HL-60/S4 treated with retinoic acid at 250 ng/mL for 4 days and 3 days (cell line): Measurements from ENCODE around the gene ACTR3C.
"Not testable (repeated sequence)": the region's sequence is repeated elsewhere in the genome, so short reads cannot be mapped to it uniquely, and the experiment has no call there.

ENCODE experiments used
- in situ Hi-C: fragments of 300-500 bp; cut with MboI; formaldehyde crosslinking; loops from 2 replicates; pipeline ENCODE4 v1.7.0; 2022; ENCODE audit warnings: low sequenced_read_pairs

ACTR3C gene

GRCh38 chr7:150314639-150315239 is 8.6 kb downstream of the ACTR3C start:
- in situ Hi-C loops = no loop called here

DNA sequence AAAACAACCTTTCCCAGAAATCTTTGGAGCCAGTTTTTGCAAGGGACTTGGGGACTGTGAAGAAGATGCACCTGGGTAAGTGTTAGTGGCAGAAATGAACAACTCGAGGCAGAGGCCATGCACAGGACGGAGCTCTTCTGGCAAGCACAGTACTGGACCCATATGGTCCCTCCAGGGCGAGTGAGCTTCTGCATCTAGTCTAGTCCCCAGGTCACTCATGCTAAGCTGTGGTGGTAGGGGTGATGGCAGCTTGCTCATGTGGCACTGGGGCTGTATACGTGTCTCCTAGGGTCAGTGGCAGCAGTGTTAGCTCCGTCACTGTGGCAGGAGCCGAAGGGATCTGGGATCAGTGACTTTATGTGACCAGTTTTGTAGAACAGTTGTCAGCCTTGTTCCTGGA is 9.5 kb downstream of the ACTR3C start:
- in situ Hi-C loops = no loop called here

DNA sequence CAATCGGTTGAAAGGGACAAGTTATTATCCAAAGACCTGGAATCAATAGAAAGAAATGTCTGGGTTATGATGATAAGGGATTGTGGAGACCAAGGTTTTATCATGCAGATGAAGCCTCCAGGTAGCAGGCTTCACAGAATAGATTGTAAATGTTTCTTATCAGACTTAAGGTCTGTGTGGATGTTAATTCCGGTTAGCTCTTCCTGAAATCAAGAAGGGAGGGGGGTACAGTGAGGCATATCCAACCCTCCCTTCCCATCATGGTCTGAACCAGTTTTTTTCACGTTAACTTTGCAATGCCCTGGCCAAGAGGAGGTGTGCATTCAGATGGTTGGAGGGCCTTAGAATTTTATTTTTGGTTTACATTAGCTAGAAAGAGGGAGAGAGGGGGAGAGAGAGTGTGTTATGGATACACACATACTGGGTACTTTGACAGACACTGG is 10.0 kb downstream of the ACTR3C start:
- in situ Hi-C loops = no loop called here

DNA sequence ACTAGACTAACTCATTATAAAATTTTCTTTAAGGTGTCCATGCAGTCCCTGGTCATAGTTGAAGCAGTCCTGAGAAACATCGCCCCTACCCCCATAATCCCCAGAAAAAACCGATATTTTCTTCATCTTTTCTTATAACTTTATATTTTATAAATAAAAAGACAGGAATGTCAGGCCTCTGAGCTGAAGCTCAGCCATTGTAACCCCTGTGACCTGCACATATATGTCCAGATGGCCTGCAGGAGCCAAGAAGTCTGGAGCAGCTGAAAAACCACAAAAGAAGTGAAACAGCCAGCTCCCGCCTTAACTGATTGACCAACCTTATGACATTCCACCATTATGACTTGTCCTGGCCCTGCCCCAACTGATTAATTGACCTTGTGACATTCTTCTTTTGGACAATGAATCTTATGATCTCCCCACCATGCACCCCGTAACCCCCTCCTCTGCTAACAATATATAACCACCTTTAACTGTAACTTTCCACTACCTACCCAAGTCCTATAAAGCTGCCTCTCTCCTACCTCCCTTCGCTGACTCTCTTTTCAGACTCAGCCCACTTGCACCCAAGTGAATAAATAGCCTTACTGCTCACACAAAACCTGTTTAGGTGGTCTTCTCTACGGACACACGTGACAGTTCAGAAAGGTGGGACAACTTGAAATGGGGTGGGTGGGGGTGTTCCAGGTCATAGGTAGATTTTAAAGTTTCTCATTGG is 10.5 kb downstream of the ACTR3C start:
- in situ Hi-C loops = not testable (repeated sequence)

GRCh38 chr7:150311711-150312110 is 11.6 kb downstream of the ACTR3C start:
- in situ Hi-C loops = no loop called here

GRCh38 chr7:150311146-150311545 is 12.2 kb downstream of the ACTR3C start:
- in situ Hi-C loops = no loop called here

DNA sequence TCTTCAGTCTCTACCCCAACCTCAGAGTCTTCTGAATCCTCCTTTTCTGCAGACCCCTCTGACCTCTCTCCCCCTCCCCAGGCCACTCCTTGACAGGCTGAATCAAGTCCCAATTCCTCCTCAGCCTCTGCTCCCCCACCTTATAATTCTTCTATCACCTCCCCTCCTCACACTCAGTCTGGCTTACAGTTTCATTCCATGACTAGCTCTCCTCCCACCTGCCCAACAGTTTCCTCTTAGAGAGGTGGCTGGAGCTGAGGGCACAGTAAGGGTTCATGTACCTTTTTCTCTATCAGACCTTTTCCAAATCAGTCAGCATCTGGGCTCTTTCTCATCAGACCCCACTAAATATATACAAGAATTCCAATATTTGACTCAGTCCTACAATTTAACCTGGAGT is 14.8 kb downstream of the ACTR3C start:
- in situ Hi-C loops = no loop called here

GRCh38 chr7:150307904-150308303 is 15.4 kb downstream of the ACTR3C start:
- in situ Hi-C loops = no loop called here

GRCh38 chr7:150307129-150307528 is 16.2 kb downstream of the ACTR3C start:
- in situ Hi-C loops = no loop called here

- in situ Hi-C loops = not testable (repeated sequence)
Measured at GRCh38 chr7:150306377-150306776, 17.0 kb downstream of the ACTR3C start.

GRCh38 chr7:150305903-150306284 is 17.5 kb downstream of the ACTR3C start:
- in situ Hi-C loops = not testable (repeated sequence)

- in situ Hi-C loops = not testable (repeated sequence)
Measured at GRCh38 chr7:150305259-150305902, 18.0 kb downstream of the ACTR3C start.

DNA sequence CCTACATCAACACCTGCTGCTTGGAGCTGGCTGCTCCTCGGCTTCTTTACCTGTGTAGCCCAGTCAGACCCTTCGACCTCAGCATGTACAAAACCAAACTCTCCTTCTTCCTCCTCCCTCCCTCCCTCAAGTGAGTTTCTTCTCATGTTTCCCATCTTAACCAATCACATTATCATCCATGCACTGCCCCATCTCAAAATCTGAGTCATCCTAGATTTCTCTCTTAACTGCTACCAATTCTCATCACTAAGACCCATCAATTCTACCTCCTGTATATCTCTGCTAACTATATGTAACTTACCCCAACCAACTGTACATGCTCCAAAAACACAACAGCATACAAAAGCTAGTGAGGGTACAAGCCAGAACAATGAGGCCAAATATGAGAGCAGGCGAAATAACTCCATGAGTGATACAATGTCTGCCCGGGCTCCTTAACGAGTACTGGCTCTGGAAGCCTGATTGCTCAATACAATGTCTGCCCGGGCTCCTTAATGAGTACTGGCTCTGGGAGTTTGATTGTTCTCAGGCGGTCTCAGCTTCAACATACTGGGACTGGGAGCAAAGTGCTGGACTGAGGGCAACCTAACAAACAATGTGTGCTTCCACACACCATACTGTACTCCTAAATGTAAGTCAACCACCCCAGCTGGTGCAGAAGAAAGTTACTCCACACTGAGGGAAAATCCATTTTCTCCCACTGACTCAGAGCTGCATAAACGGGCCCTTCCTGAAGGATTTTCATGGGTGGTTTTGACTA is 18.7 kb downstream of the ACTR3C start:
- in situ Hi-C loops = not testable (repeated sequence)

GRCh38 chr7:150302908-150303310 is 20.4 kb downstream of the ACTR3C start:
- in situ Hi-C loops = not testable (repeated sequence)

GRCh38 chr7:150297978-150298377 is 25.4 kb downstream of the ACTR3C start:
- in situ Hi-C loops = not testable (repeated sequence)

DNA sequence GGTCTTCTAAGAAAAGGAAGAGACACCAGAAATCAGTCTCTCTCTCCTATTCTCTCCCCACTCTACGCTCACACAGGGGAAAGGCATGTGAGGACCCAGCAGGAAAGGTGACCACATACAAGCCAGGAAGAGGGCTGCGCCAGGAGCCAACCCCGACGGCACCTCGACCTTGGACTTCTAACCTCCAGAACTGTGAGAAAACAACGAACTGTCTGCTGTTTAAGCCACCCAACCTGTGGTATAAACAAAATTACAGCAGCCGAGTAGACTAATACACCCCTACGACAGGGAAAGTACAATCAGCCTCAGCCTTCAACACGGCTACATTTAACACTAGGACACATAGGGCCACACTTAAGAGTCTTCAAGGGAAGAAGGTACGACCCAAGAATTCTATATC is 26.5 kb downstream of the ACTR3C start:
- in situ Hi-C loops = not testable (repeated sequence)

DNA sequence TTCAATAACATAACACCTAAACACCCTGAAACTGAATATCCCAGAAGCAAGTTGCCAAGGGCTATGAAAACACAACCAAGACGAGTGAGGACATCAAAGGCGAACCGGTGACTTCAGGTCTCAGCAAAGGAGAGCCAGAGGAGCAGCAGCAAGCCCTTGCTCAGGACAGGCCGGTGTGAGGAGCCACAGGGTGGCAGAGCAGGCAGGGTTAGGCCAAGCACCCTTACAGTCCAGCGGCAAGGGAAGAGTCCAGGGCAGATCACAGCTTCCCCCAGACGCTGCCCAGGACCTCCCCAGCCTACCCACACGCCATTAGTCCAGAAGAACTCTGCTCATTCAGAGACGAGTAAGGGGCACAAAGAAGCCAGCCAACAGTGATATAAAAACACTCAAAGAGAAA is 27.7 kb downstream of the ACTR3C start:
- in situ Hi-C loops = not testable (repeated sequence)

- in situ Hi-C loops = not testable (repeated sequence)
Measured at GRCh38 chr7:150295027-150295426, 28.3 kb downstream of the ACTR3C start.

- in situ Hi-C loops = not testable (repeated sequence)
Measured at GRCh38 chr7:150290317-150290716, 33.0 kb downstream of the ACTR3C start.

GRCh38 chr7:150288816-150289215 is 34.5 kb downstream of the ACTR3C start:
- in situ Hi-C loops = not testable (repeated sequence)

GRCh38 chr7:150287815-150288214 is 35.5 kb downstream of the ACTR3C start:
- in situ Hi-C loops = not testable (repeated sequence)
